Testis (tissue), 3 donors: ENCODE measurements around the gene CARM1. TPM values are rescaled to one million over a fixed set of nuclear protein-coding genes. Genes with fewer than 3 reads are reported as not detected.
A peak's percentile ranks its signal among the peaks of the same experiment; 100 is the strongest.

Experiments
- DNase-seq: peaks from one replicate; pipeline ENCODE4 v3.0.0-alpha.2; 2019
- H3K27ac ChIP-seq, 2 donors: fragments of 200-600 bp; sonication (generic); one replicate each; pipeline ENCODE4 v1.5.1; 2019
- H3K27me3 ChIP-seq: fragments of 200-600 bp; sonication (generic); one replicate; pipeline ENCODE4 v1.5.1; 2019
- H3K36me3 ChIP-seq: fragments of 200-600 bp; sonication (generic); one replicate; pipeline ENCODE4 v1.5.1; 2017; ENCODE audit warnings: low read depth; ENCODE audit errors: missing control alignments
- H3K4me1 ChIP-seq: fragments of 200-600 bp; sonication (generic); one replicate; pipeline ENCODE4 v1.5.1; 2019
- H3K4me3 ChIP-seq, 2 donors: fragments of 200-600 bp; sonication (generic); one replicate each; pipeline ENCODE4 v1.5.1; 2017 to 2019
- H3K9me3 ChIP-seq: fragments of 200-600 bp; sonication (generic); one replicate; pipeline ENCODE4 v1.5.1; 2017
- POLR2A ChIP-seq: fragments of 450-650 bp; IDR thresholded peaks from one replicate; pipeline ENCODE4 v1.6.1; 2017; ENCODE audit warnings: antibody characterized with exemption, mild to moderate bottlenecking, moderate library complexity
- WGBS, 2 donors: methylation state at CpG; one replicate each; pipeline ENCODE4 v1.1.5; 2018; 5-methylcytosine and 5-hydroxymethylcytosine counted together
- intact Hi-C: fragments of 100-400 bp; cut with DNase I; formaldehyde crosslinking; loops from one replicate; pipeline ENCODE4 v1.15.1; 2023; ENCODE audit warnings: low total_unique reads
- polyA plus RNA-seq: library from polyadenylated mRNA; stranded (reverse); fragments of 350-450 nt; fragmentation: Illumina TruSeq; extraction: RNeasy Lipid Tissue Mini Kit (QIAGEN cat#74804); gene quantifications from one replicate; pipeline ENCODE4 v1.2.3, GENCODE V29; 2014; ENCODE audit warnings: low read depth, low replicate concordance; ENCODE audit not compliant: insufficient read depth
- total RNA-seq, 2 donors: library from RNA; depleted of rRNA; stranded (reverse); fragments of >200 nt; gene quantifications; one replicate each; pipeline ENCODE4 v1.2.3, GENCODE V29; 2016
- TF ChIP-seq, protein P1 (sequence below), 3 experiments: fragments of 450-650 bp in 2 of 3; fragments of 200-600 bp in 1 of 3; sonication (generic) in 1 of 3; IDR thresholded peaks; one replicate each; pipeline ENCODE4 v1.5.1; 2016 to 2019; ENCODE audit warnings: antibody characterized with exemption in 3 of 3, mild to moderate bottlenecking in 2 of 3, moderate library complexity in 1 of 3

CARM1 gene
- total and polyA plus RNA-seq, 3 donors from 2014 or later, result 79.5 to 110 (median 82.4) TPM

DNA sequence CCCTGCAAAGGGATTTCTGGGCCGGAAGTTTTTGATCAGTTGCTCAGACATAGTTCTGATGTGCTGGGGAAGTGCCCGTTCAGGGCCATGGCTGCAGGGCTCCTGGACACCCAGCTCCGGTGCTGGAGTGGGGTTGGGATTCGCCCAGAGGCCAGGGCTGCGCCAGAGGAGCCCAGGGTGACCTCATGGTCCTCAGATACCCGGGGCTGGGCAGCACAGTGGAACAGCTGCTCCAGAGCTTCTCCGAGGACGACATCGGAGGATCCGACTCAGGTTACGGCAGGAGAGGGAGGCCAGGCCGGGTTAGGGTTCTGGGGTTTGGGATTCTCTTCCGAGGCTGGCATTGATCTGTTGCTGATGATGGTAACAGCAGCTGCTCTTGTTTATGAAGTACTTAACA, 20.9 kb downstream of the CARM1 start:
- WGBS, 2 donors, result 84 to 88% methylated on average over 12 to 13 of the region's 13 CpGs
- Histone ChIP-seq H3K4me1 (peaks cover 29% of the 10 kb centered on the region), H3K36me3 (no peaks in the 10 kb centered on the region), H3K9me3 (no peaks in the 10 kb centered on the region), H3K27me3 (no peaks in the 10 kb centered on the region), H3K27ac (no peak overlapping the region), H3K4me3 (no peak overlapping the region)
- DNase-seq, result no peak
- TF ChIP-seq POLR2A, result no peak
- TF ChIP-seq, protein P1, sequence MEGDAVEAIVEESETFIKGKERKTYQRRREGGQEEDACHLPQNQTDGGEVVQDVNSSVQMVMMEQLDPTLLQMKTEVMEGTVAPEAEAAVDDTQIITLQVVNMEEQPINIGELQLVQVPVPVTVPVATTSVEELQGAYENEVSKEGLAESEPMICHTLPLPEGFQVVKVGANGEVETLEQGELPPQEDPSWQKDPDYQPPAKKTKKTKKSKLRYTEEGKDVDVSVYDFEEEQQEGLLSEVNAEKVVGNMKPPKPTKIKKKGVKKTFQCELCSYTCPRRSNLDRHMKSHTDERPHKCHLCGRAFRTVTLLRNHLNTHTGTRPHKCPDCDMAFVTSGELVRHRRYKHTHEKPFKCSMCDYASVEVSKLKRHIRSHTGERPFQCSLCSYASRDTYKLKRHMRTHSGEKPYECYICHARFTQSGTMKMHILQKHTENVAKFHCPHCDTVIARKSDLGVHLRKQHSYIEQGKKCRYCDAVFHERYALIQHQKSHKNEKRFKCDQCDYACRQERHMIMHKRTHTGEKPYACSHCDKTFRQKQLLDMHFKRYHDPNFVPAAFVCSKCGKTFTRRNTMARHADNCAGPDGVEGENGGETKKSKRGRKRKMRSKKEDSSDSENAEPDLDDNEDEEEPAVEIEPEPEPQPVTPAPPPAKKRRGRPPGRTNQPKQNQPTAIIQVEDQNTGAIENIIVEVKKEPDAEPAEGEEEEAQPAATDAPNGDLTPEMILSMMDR (IDR thresholded peaks at IDR 0.05), result no peak
- intact Hi-C loops, result no loop called here

DNA sequence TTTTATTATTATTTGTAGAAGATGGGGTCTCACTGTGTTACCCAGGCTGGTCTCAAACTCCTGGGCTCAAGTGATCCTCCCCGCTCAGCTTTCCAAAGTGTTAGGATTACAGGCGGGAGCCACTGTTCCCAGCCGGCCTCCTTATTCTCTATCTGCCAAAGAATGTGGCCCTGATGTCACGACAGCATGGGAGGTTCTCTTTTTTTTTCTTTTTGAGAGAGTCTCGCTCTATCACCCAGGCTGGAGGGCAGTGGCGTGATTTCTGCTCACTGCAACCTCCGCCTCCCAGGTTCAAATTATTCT, 23.5 kb downstream of the CARM1 start:
- intact Hi-C loops, result no loop called here

DNA sequence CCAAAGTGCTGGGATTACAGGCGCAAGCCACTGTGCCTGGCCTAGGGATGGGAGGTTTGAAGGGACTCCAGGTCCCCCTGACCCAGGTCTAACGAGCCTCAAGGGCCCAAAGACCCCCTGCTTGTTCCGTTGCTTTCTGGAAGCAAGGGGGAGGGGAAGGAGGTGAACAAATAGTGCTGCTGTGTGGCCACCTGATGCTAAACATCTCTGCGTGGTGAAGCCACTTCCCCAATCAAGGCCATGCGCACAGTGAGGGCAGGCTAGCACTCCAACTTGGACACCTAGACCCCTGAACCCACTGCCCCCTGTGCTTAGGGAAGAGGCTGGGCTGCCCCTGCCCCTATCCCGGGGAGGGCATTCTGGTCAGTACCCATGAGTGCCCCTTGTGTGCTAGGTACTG, 24.0 kb downstream of the CARM1 start:
- Histone ChIP-seq H3K4me3 (no peak overlapping the region), H3K27ac (no peak overlapping the region), H3K9me3 (no peaks in the 10 kb centered on the region), H3K36me3 (no peaks in the 10 kb centered on the region), H3K27me3 (no peaks in the 10 kb centered on the region), H3K4me1 (peaks cover 39% of the 10 kb centered on the region)
- intact Hi-C loops, result no loop called here
- TF ChIP-seq, protein P1 (IDR thresholded peaks at IDR 0.05), result no peak
- no peak for TF ChIP-seq POLR2A
- 85 to 98% methylated on average over 5 to 6 of the region's 6 CpGs for WGBS, 2 donors
- DNase-seq, result no peak

More for the DNA sequence above, 23.5 kb downstream of the CARM1 start:
- H3K4me1 ChIP-seq, result peaks cover 39% of the 10 kb centered on the region
- H3K27me3 ChIP-seq, result no peaks in the 10 kb centered on the region
- WGBS, 2 donors, result 68 to 77% methylated on average over 7 of the region's 7 CpGs
- TF ChIP-seq, protein P1 (IDR thresholded peaks at IDR 0.05), result no peak
- no peak for TF ChIP-seq POLR2A
- H3K4me3 ChIP-seq, result no peak overlapping the region
- H3K27ac ChIP-seq, result no peak overlapping the region
- DNase-seq, result no peak
- no peaks in the 10 kb centered on the region for H3K36me3 ChIP-seq
- H3K9me3 ChIP-seq, result no peaks in the 10 kb centered on the region

DNA sequence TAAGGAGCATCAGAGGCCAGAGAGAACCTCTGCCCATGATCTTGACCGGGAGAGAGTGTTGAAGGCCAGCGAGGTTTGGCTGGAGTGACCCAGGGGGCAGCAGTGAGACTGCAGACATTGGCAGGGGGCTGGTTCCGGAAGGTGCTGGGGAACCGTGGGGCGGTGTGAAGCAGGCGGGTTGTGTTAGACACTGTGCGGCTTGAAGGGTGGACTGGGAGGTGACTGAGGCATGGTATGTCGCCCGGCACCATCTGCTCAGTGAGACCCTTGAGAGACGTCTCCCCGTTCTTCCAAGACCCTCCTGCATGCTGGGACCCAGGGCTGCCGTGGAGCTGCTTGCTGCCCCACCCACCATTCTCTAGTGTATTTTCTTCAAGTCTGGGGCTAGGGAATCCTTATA, 24.6 kb downstream of the CARM1 start:
- no peaks in the 10 kb centered on the region for H3K36me3 ChIP-seq
- H3K27ac ChIP-seq, result no peak overlapping the region
- H3K4me1 ChIP-seq, result peaks cover 39% of the 10 kb centered on the region
- intact Hi-C loops, result no loop called here
- H3K9me3 ChIP-seq, result no peaks in the 10 kb centered on the region
- no peak for TF ChIP-seq POLR2A
- TF ChIP-seq, protein P1 (IDR thresholded peaks at IDR 0.05), result no peak
- H3K4me3 ChIP-seq, result no peak overlapping the region
- H3K27me3 ChIP-seq, result no peaks in the 10 kb centered on the region
- 86 to 91% methylated on average over 12 of the region's 12 CpGs for whole genome bisulfite sequencing, 2 donors
- DNase-seq, result no peak

DNA sequence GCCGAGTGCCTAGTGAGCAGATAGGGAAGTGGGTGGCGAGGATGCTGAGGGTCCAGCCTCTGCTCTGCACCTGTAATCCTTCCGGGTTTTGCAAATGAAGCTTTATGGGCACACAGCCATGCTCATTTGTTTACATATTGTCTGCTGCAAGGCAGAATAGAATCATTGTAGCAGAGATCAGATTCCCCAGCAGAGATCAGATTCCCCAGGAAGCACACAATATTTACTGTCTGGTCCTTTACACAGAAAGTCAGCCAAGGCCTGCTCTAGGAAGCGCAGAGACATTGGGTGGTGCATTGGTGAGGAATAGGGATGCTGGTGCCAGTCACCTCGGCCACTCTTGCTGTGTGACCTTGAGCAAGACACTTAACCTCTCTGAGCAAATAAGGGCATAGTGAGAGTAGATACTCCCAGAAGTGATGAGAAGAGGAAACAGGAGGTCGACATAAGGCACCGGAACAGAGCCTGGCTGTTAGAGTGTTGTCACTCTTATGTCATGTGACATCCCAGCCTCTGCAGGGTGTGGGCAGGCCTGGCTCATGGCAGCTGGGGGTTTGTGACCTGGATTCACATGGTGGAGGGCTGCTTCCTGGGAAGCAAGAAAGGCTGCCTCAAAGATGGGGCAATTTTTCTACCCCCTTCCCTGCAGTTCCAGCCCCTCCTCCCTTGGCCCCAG, 25.6 kb downstream of the CARM1 start:
- no peaks in the 10 kb centered on the region for H3K27me3 ChIP-seq
- no peaks in the 10 kb centered on the region for H3K9me3 ChIP-seq
- no peak for TF ChIP-seq POLR2A
- WGBS, 2 donors, result 59 to 63% methylated on average over 6 to 7 of the region's 7 CpGs
- H3K36me3 ChIP-seq, result no peaks in the 10 kb centered on the region
- no peak for DNase-seq
- peak overlapping the region; percentile 31 to 44 for H3K27ac ChIP-seq
- intact Hi-C loops, result no loop called here
- no peak overlapping the region for H3K4me3 ChIP-seq
- H3K4me1 ChIP-seq, result peaks cover 35% of the 10 kb centered on the region
